ENCODE data around the gene VWA1.
"Not testable (repeated sequence)": the region's sequence is repeated elsewhere in the genome, so short reads cannot be mapped to it uniquely, and the experiment has no call there.

Gene VWA1

GRCh38 chr1:1407636-1408318 lies 27.7 kb upstream of the VWA1 start:
- no CpG with 5 or more reads among the region's 41 CpGs for WGBS (ENCODE audit: extremely low coverage, insufficient coverage, low lambda C conversion rate)

DNA sequence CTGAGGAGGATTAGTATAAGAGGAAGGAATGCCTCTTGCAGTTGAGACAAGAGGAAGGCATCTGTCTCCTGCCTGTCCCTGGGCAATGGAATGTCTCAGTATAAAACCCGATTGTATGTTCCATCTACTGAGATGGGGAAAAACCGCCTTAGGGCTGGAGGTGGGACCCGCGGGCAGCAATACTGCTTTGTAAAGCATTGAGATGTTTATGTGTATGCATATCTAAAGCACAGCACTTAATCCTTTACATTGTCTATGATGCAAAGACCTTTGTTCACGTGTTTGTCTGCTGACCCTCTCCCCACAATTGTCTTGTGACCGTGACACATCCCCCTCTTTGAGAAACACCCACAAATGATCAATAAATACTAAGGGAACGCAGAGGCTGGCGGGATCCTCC lies 25.3 kb upstream of the VWA1 start:
- H3K4me2 ChIP-seq (ENCODE audit: low read length); H2BK120ac ChIP-seq (ENCODE audit: low read depth, low read length); H3K4me1 ChIP-seq (ENCODE audit: control insufficient read depth, low read depth, low read length); H3K4ac ChIP-seq (ENCODE audit: low read depth, low read length); H2BK5ac ChIP-seq (ENCODE audit: low read length); H3K9ac ChIP-seq (ENCODE audit: low read length); H3K18ac ChIP-seq (ENCODE audit: low read length); H3K4me3 ChIP-seq (ENCODE audit: low read length); H4K5ac ChIP-seq (ENCODE audit: low read length); H3K56ac ChIP-seq (ENCODE audit: low read length); H3K27me3 ChIP-seq (ENCODE audit: insufficient read depth, low read length, poor library complexity); H2AK5ac ChIP-seq (ENCODE audit: low read length); DNase-seq; H3K36me3 ChIP-seq (ENCODE audit: control insufficient read depth, insufficient read depth, low read length); H3K23ac ChIP-seq (ENCODE audit: low read length); H4K8ac ChIP-seq (ENCODE audit: low read depth, low read length); H2BK15ac ChIP-seq (replicated peaks; ENCODE audit: low read depth): not testable (repeated sequence)
- no CpG with 5 or more reads among the region's 8 CpGs for WGBS (ENCODE audit: extremely low coverage, insufficient coverage, low lambda C conversion rate)
- H3K27ac ChIP-seq (ENCODE audit: low read depth, low read length), result peak overlapping the region; percentile 20
- H3K79me1 ChIP-seq (ENCODE audit: low read length), result peaks cover 13% of the 10 kb centered on the region
- H3K79me2 ChIP-seq (ENCODE audit: control insufficient read depth, insufficient read depth, low read length), result peaks cover 33% of the 10 kb centered on the region

More at GRCh38 chr1:1407636-1408318, 27.7 kb upstream of the VWA1 start:
- peak overlapping the region; percentile 89 for H3K4me3 ChIP-seq (ENCODE audit: low read length)
- H3K56ac ChIP-seq (ENCODE audit: low read length), result peak overlapping the region; percentile 100
- H3K23ac ChIP-seq (ENCODE audit: low read length), result peak overlapping the region; percentile 45
- H3K9ac ChIP-seq (ENCODE audit: low read length), result peak overlapping the region; percentile 94
- no peak overlapping the region for H4K8ac ChIP-seq (ENCODE audit: low read depth, low read length)
- no peak overlapping the region for H2BK120ac ChIP-seq (ENCODE audit: low read depth, low read length)
- no peak overlapping the region for H2AK5ac ChIP-seq (ENCODE audit: low read length)
- no peak overlapping the region for H2BK15ac ChIP-seq (replicated peaks; ENCODE audit: low read depth)
- peak overlapping the region; percentile 62 for H3K4me2 ChIP-seq (ENCODE audit: low read length)
- H3K27me3 ChIP-seq (ENCODE audit: insufficient read depth, low read length, poor library complexity), result no peaks in the 10 kb centered on the region
- H3K79me2 ChIP-seq (ENCODE audit: control insufficient read depth, insufficient read depth, low read length), result peaks cover 35% of the 10 kb centered on the region
- peak overlapping the region; percentile 96 for H3K4ac ChIP-seq (ENCODE audit: low read depth, low read length)
- peak overlapping the region; percentile 67 for H3K27ac ChIP-seq (ENCODE audit: low read depth, low read length)
- H3K18ac ChIP-seq (ENCODE audit: low read length), result peak overlapping the region; percentile 60
- peaks cover 5% of the 10 kb centered on the region for H3K4me1 ChIP-seq (ENCODE audit: control insufficient read depth, low read depth, low read length)
- no peak overlapping the region for H4K5ac ChIP-seq (ENCODE audit: low read length)
- H3K79me1 ChIP-seq (ENCODE audit: low read length), result peaks cover 19% of the 10 kb centered on the region
- DNase-seq, result peak; percentile 73
- peak overlapping the region; percentile 55 for H2BK5ac ChIP-seq (ENCODE audit: low read length)
- peaks cover 8% of the 10 kb centered on the region for H3K36me3 ChIP-seq (ENCODE audit: control insufficient read depth, insufficient read depth, low read length)

GRCh38 chr1:1411626-1412025 lies 23.9 kb upstream of the VWA1 start:
- H2BK15ac ChIP-seq (replicated peaks; ENCODE audit: low read depth), result no peak overlapping the region
- H3K18ac ChIP-seq (ENCODE audit: low read length), result no peak overlapping the region
- WGBS (ENCODE audit: extremely low coverage, insufficient coverage, low lambda C conversion rate), result no CpG with 5 or more reads among the region's 13 CpGs
- H3K4ac ChIP-seq (ENCODE audit: low read depth, low read length), result no peak overlapping the region
- no peak overlapping the region for H3K23ac ChIP-seq (ENCODE audit: low read length)
- no peaks in the 10 kb centered on the region for H3K36me3 ChIP-seq (ENCODE audit: control insufficient read depth, insufficient read depth, low read length)
- H3K27me3 ChIP-seq (ENCODE audit: insufficient read depth, low read length, poor library complexity), result no peaks in the 10 kb centered on the region
- no peak overlapping the region for H4K8ac ChIP-seq (ENCODE audit: low read depth, low read length)
- no peak overlapping the region for H3K27ac ChIP-seq (ENCODE audit: low read depth, low read length)
- no peak overlapping the region for H3K4me2 ChIP-seq (ENCODE audit: low read length)
- DNase-seq, result no peak
- H3K9ac ChIP-seq (ENCODE audit: low read length), result no peak overlapping the region
- H4K5ac ChIP-seq (ENCODE audit: low read length), result no peak overlapping the region
- no peak overlapping the region for H2BK5ac ChIP-seq (ENCODE audit: low read length)
- no peak overlapping the region for H2BK120ac ChIP-seq (ENCODE audit: low read depth, low read length)
- H3K79me2 ChIP-seq (ENCODE audit: control insufficient read depth, insufficient read depth, low read length), result peaks cover 20% of the 10 kb centered on the region
- no peak overlapping the region for H3K56ac ChIP-seq (ENCODE audit: low read length)
- no peak overlapping the region for H3K4me3 ChIP-seq (ENCODE audit: low read length)
- H2AK5ac ChIP-seq (ENCODE audit: low read length), result no peak overlapping the region
- H3K79me1 ChIP-seq (ENCODE audit: low read length), result peaks cover 4% of the 10 kb centered on the region
- peaks cover 5% of the 10 kb centered on the region for H3K4me1 ChIP-seq (ENCODE audit: control insufficient read depth, low read depth, low read length)

GRCh38 chr1:1412311-1412902 lies 23.1 kb upstream of the VWA1 start:
- not testable (repeated sequence) for H3K4me2 ChIP-seq (ENCODE audit: low read length); H3K4me3 ChIP-seq (ENCODE audit: low read length); H3K27ac ChIP-seq (ENCODE audit: low read depth, low read length); H3K23ac ChIP-seq (ENCODE audit: low read length); H3K27me3 ChIP-seq (ENCODE audit: insufficient read depth, low read length, poor library complexity); H3K9ac ChIP-seq (ENCODE audit: low read length); H3K56ac ChIP-seq (ENCODE audit: low read length); DNase-seq; H3K36me3 ChIP-seq (ENCODE audit: control insufficient read depth, insufficient read depth, low read length); H2BK120ac ChIP-seq (ENCODE audit: low read depth, low read length); H2BK5ac ChIP-seq (ENCODE audit: low read length); H3K4me1 ChIP-seq (ENCODE audit: control insufficient read depth, low read depth, low read length); H4K8ac ChIP-seq (ENCODE audit: low read depth, low read length); H3K79me1 ChIP-seq (ENCODE audit: low read length); H3K18ac ChIP-seq (ENCODE audit: low read length); H2BK15ac ChIP-seq (replicated peaks; ENCODE audit: low read depth); H3K4ac ChIP-seq (ENCODE audit: low read depth, low read length); H4K5ac ChIP-seq (ENCODE audit: low read length); H2AK5ac ChIP-seq (ENCODE audit: low read length)
- no CpG with 5 or more reads among the region's 11 CpGs for WGBS (ENCODE audit: extremely low coverage, insufficient coverage, low lambda C conversion rate)
- H3K79me2 ChIP-seq (ENCODE audit: control insufficient read depth, insufficient read depth, low read length), result peaks cover 16% of the 10 kb centered on the region

DNA sequence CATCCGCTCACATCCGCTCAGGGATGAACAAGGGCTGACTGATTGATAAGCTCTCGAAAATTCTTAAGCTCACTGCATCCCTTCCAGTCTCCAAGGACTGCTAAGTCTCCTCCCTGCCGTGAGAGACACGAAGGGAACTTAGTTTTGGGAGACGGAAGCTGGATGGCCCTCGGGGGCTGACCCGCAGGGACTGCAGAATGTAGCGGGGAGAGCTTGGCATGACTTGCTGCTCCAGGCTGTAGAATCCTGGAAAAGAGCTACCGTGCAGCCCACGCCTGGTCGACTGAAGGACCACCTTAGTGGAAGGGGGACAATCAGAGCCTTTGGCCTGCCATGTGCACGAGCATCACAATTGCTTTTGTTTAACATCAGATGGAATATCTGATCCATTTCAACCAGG lies 19.7 kb upstream of the VWA1 start:
- WGBS (ENCODE audit: extremely low coverage, insufficient coverage, low lambda C conversion rate), result no CpG with 5 or more reads among the region's 13 CpGs

More for the DNA sequence above, 19.7 kb upstream of the VWA1 start:
- Histone ChIP-seq H3K4me2 (ENCODE audit: low read length) (no peak overlapping the region), H2BK120ac (ENCODE audit: low read depth, low read length) (no peak overlapping the region), H3K36me3 (ENCODE audit: control insufficient read depth, insufficient read depth, low read length) (no peaks in the 10 kb centered on the region), H3K4me3 (ENCODE audit: low read length) (no peak overlapping the region), H2BK15ac (replicated peaks; ENCODE audit: low read depth) (no peak overlapping the region), H3K56ac (ENCODE audit: low read length) (peak overlapping the region; percentile 22), H3K9ac (ENCODE audit: low read length) (no peak overlapping the region), H2BK5ac (ENCODE audit: low read length) (no peak overlapping the region), H3K27me3 (ENCODE audit: insufficient read depth, low read length, poor library complexity) (no peaks in the 10 kb centered on the region), H3K18ac (ENCODE audit: low read length) (no peak overlapping the region), H2AK5ac (ENCODE audit: low read length) (no peak overlapping the region), H3K4me1 (ENCODE audit: control insufficient read depth, low read depth, low read length) (no peaks in the 10 kb centered on the region), H3K4ac (ENCODE audit: low read depth, low read length) (no peak overlapping the region), H3K27ac (ENCODE audit: low read depth, low read length) (no peak overlapping the region), H3K79me1 (ENCODE audit: low read length) (no peaks in the 10 kb centered on the region), H4K8ac (ENCODE audit: low read depth, low read length) (no peak overlapping the region), H3K79me2 (ENCODE audit: control insufficient read depth, insufficient read depth, low read length) (no peaks in the 10 kb centered on the region), H3K23ac (ENCODE audit: low read length) (no peak overlapping the region), H4K5ac (ENCODE audit: low read length) (no peak overlapping the region)
- DNase-seq, result no peak
